GM23338 (cell line): ENCODE measurements around the gene RNU5B-1. TPM values are rescaled to one million over a fixed set of nuclear protein-coding genes. Genes with fewer than 3 reads are reported as not detected.

Source experiments
- ATAC-seq: fragments of 200-7000 bp; cut with Tn5 transposase; 3 replicates; pipeline ENCODE4 v1.9.1; 2020
- DNase-seq: peaks from one replicate; pipeline ENCODE4 v3.0.0-alpha.2; 2015; ENCODE audit warnings: low spot score
- H2AFZ ChIP-seq: fragments of 200-600 bp; sonication (generic); 2 replicates; pipeline ENCODE4 v1.8.0; 2016; ENCODE audit warnings: antibody characterized with exemption, mild to moderate bottlenecking, moderate library complexity
- H3F3A ChIP-seq: fragments of 200-600 bp; sonication (generic); replicated peaks from 2 replicates; pipeline ENCODE4 v1.8.0; 2017; ENCODE audit warnings: antibody characterized with exemption, mixed run types, low read depth
- H3K27ac ChIP-seq: fragments of 200-600 bp; sonication (generic); 2 replicates; pipeline ENCODE4 v1.6.1; 2016; ENCODE audit warnings: low read depth
- H3K27me3 ChIP-seq: fragments of 200-600 bp; sonication (generic); 2 replicates; pipeline ENCODE4 v1.8.0; 2016; ENCODE audit warnings: mild to moderate bottlenecking, mixed run types, moderate library complexity; ENCODE audit not compliant: insufficient read depth
- H3K36me3 ChIP-seq: fragments of 200-600 bp; sonication (generic); 2 replicates; pipeline ENCODE4 v1.8.0; 2016; ENCODE audit warnings: mild to moderate bottlenecking; ENCODE audit not compliant: insufficient read depth
- H3K4me1 ChIP-seq: fragments of 200-600 bp; sonication (generic); 2 replicates; pipeline ENCODE4 v1.8.0; 2016; ENCODE audit warnings: mild to moderate bottlenecking, moderate library complexity; ENCODE audit not compliant: insufficient read depth
- H3K4me2 ChIP-seq: fragments of 200-600 bp; sonication (generic); 2 replicates; pipeline ENCODE4 v1.7.1; 2017; ENCODE audit warnings: mixed run types
- H3K4me3 ChIP-seq: fragments of 200-600 bp; sonication (generic); 2 replicates; pipeline ENCODE4 v1.6.1; 2016; ENCODE audit warnings: mixed run types
- H3K79me2 ChIP-seq: fragments of 200-600 bp; sonication (generic); replicated peaks from 2 replicates; pipeline ENCODE4 v1.8.0; 2017; ENCODE audit warnings: mild to moderate bottlenecking; ENCODE audit not compliant: insufficient read depth
- H3K9me2 ChIP-seq: fragments of 200-600 bp; sonication (generic); 2 replicates; pipeline ENCODE4 v1.8.0; 2017; ENCODE audit not compliant: insufficient read depth
- H4K20me1 ChIP-seq: fragments of 200-600 bp; sonication (generic); replicated peaks from 2 replicates; pipeline ENCODE4 v1.8.0; 2017; ENCODE audit warnings: mild to moderate bottlenecking; ENCODE audit not compliant: insufficient read depth
- H3K27ac Mint-ChIP-seq: 2 replicates; pipeline ENCODE4 v1.8.0; 2020; ENCODE audit warnings: inconsistent platforms, mild to moderate bottlenecking, moderate library complexity, mixed read lengths
- H3K27me3 Mint-ChIP-seq: 3 replicates; pipeline ENCODE4 v1.8.0; 2022; ENCODE audit warnings: low read depth, mild to moderate bottlenecking, moderate library complexity, mixed read lengths, inconsistent platforms; ENCODE audit not compliant: insufficient read depth, poor library complexity
- H3K36me3 Mint-ChIP-seq: 3 replicates; pipeline ENCODE4 v1.8.0; 2021; ENCODE audit warnings: low read depth, mild to moderate bottlenecking, inconsistent platforms, moderate library complexity, mixed read lengths
- H3K4me1 Mint-ChIP-seq: 3 replicates; pipeline ENCODE4 v1.8.0; 2020; ENCODE audit warnings: mild to moderate bottlenecking, inconsistent platforms, mixed read lengths
- H3K4me3 Mint-ChIP-seq: 3 replicates; pipeline ENCODE4 v1.8.0; 2021; ENCODE audit warnings: moderate library complexity, mild to moderate bottlenecking, inconsistent platforms, mixed read lengths
- H3K9me3 Mint-ChIP-seq: 3 replicates; pipeline ENCODE4 v1.8.0; 2020; ENCODE audit warnings: moderate library complexity, mild to moderate bottlenecking, inconsistent platforms, mixed read lengths
- CTCF ChIP-seq, 2 experiments: fragments of 200-600 bp in 1 of 2; sonication (generic) in 1 of 2; conservative IDR thresholded peaks; 2 replicates each; pipeline versions ENCODE4 v1.5.1 to v1.6.1; 2016 to 2017; ENCODE audit warnings: antibody characterized with exemption in 2 of 2, low read depth in 2 of 2, mild to moderate bottlenecking in 2 of 2, moderate library complexity in 1 of 2
- ETS1 ChIP-seq: IDR thresholded peaks from 2 replicates; pipeline ENCODE4 v1.6.1; 2016; ENCODE audit warnings: antibody characterized with exemption
- EZH2 ChIP-seq: fragments of 200-600 bp; sonication (generic); IDR thresholded peaks from one replicate; pipeline ENCODE4 v1.8.0; 2017; ENCODE audit warnings: antibody characterized with exemption, mild to moderate bottlenecking, low read depth; ENCODE audit not compliant: unreplicated experiment
- JUNB ChIP-seq: IDR thresholded peaks from one replicate; pipeline ENCODE4 v1.6.1; 2016; ENCODE audit warnings: antibody characterized with exemption; ENCODE audit not compliant: unreplicated experiment
- NANOG ChIP-seq: IDR thresholded peaks from 2 replicates; pipeline ENCODE4 v1.6.1; 2016; ENCODE audit warnings: antibody characterized with exemption, borderline replicate concordance
- POLR2AphosphoS5 ChIP-seq: IDR thresholded peaks from 2 replicates; pipeline ENCODE4 v1.6.1; 2016; ENCODE audit warnings: antibody characterized with exemption, low read depth
- REST ChIP-seq: IDR thresholded peaks from one replicate; pipeline ENCODE4 v1.6.1; 2018; ENCODE audit warnings: antibody characterized with exemption; ENCODE audit not compliant: unreplicated experiment
- polyA plus RNA-seq: library from polyadenylated mRNA; unstranded; fragments of >200 nt; fragmentation: Nextera tagmentation; extraction: Ambion mirVana; gene quantifications from 2 replicates; pipeline ENCODE4 v1.2.1, GENCODE V29; 2016
- total RNA-seq: library from RNA; depleted of rRNA; stranded (reverse); fragments of >200 nt; shearing (Covaris generic); gene quantifications from 2 replicates; pipeline ENCODE4 v1.2.3, GENCODE V29; 2014

Gene RNU5B-1
- total and polyA plus RNA-seq, 2 experiments from 2014 or later, result not detected

GRCh38 chr15:65286704-65287519, 17.6 kb upstream of the RNU5B-1 start, which contains the start of gene PARP16:
PARP16 (minus strand) TSS chr15:65286883; CDS start chr15:65286426, 457 bp downstream.
- H3K27me3 ChIP-seq, result peaks cover 29% of the 10 kb centered on the region
- H3K4me3 ChIP-seq, result peak within 1 kb of the TSS; percentile 90
- Mint-ChIP-seq H3K4me3 (peak within 1 kb of the TSS; percentile 81), H3K9me3 (no peaks in the 10 kb centered on the region), H3K36me3 (no peaks in the 10 kb centered on the region), H3K27me3 (peaks cover 13% of the 10 kb centered on the region), H3K27ac (no peak within 1 kb of the TSS), H3K4me1 (peaks cover 14% of the 10 kb centered on the region)
- peaks cover 14% of the 10 kb centered on the region for H3K4me1 ChIP-seq
- TF ChIP-seq CTCF (conservative IDR thresholded peaks at IDR 0.05; ENCODE audit: low read depth in 2 of 2) (peak in 1 of 2 experiments; percentile 56; a peak in 2 of 4 replicates), POLR2AphosphoS5 (peak; percentile 65), ETS1 (no peak), REST (no peak)
- H2AFZ ChIP-seq, result peak within 1 kb of the TSS; percentile 100
- H3K9me2 ChIP-seq, result peaks cover 5% of the 10 kb centered on the region; the same call in 1 of the 2 replicates
- H3K4me2 ChIP-seq, result peak within 1 kb of the TSS; percentile 82
- DNase-seq (peak; percentile 95), ATAC-seq (peak; percentile 95)
- no peaks in the 10 kb centered on the region for H4K20me1 ChIP-seq
- no peaks in the 10 kb centered on the region for H3K79me2 ChIP-seq
- H3K36me3 ChIP-seq, result no peaks in the 10 kb centered on the region
- H3K27ac ChIP-seq, result 0 out of 2 replicates have a peak within 1 kb of the TSS, but pooled peaks have one; percentile 26
- 0 out of 2 replicates have a peak, but pooled peaks cover 6% of the 10 kb centered on the region for H3F3A ChIP-seq

GRCh38 chr15:65287520-65287855, 17.0 kb upstream of the RNU5B-1 start:
- Mint-ChIP-seq H3K9me3 (no peaks in the 10 kb centered on the region), H3K27ac (no peak overlapping the region), H3K36me3 (no peaks in the 10 kb centered on the region), H3K27me3 (peaks cover 13% of the 10 kb centered on the region), H3K4me3 (peak overlapping the region; percentile 81), H3K4me1 (peaks cover 14% of the 10 kb centered on the region)
- Histone ChIP-seq H3F3A (0 out of 2 replicates have a peak, but pooled peaks cover 6% of the 10 kb centered on the region), H3K4me3 (no peak overlapping the region; the same call in 1 of the 2 replicates), H3K9me2 (peaks cover 5% of the 10 kb centered on the region; the same call in 1 of the 2 replicates), H4K20me1 (no peaks in the 10 kb centered on the region), H3K79me2 (no peaks in the 10 kb centered on the region), H3K27ac (no peak overlapping the region), H3K36me3 (no peaks in the 10 kb centered on the region), H2AFZ (peak overlapping the region; percentile 95), H3K27me3 (peaks cover 29% of the 10 kb centered on the region), H3K4me2 (peak overlapping the region; percentile 82), H3K4me1 (peaks cover 14% of the 10 kb centered on the region)
- DNase-seq, result no peak
- no peak for ATAC-seq
- no peak for TF ChIP-seq JUNB
- no peak for TF ChIP-seq REST
- no peak for TF ChIP-seq NANOG
- no peak for TF ChIP-seq EZH2
